K562 (cell line): ENCODE data around the gene CCDC85B. TPM values are rescaled to one million over a fixed set of nuclear protein-coding genes. Genes with fewer than 3 reads are reported as not detected.

Experiments used
- ATF1 ChIP-seq, 2 experiments: fragments of 450-650 bp in 1 of 2; IDR thresholded peaks; 2 replicates each; pipeline ENCODE4 v1.6.1; 2016; ENCODE audit warnings: missing compliant biosample characterization in 1 of 2, missing genetic modification characterization in 1 of 2
- ATF7 ChIP-seq: fragments of 450-650 bp; IDR thresholded peaks from 2 replicates; pipeline ENCODE4 v1.7.1; 2014; ENCODE audit warnings: mild to moderate bottlenecking, moderate library complexity
- CXXC5 ChIP-seq: fragments of 250-450 bp; sonication (Bioruptor Pico); IDR thresholded peaks from 2 replicates; pipeline ENCODE4 v1.8.0; 2022; ENCODE audit warnings: inconsistent platforms, mild to moderate bottlenecking, moderate library complexity
- DMBX1 ChIP-seq: fragments of 250-450 bp; sonication (Bioruptor Pico); IDR thresholded peaks from 2 replicates; pipeline ENCODE4 v1.8.0; 2022; ENCODE audit warnings: inconsistent platforms, mild to moderate bottlenecking, moderate library complexity, borderline replicate concordance
- GMEB1 ChIP-seq: fragments of 250-450 bp; sonication (Bioruptor Pico); IDR thresholded peaks from 2 replicates; pipeline ENCODE4 v1.4.0; 2020; ENCODE audit warnings: mild to moderate bottlenecking
- GTF2B ChIP-seq: IDR thresholded peaks from 2 replicates; pipeline ENCODE4 v1.6.1; 2011; ENCODE audit not compliant: insufficient read length; ENCODE audit errors: extremely low read depth
- GTF2E2 ChIP-seq: fragments of 200-800 bp; sonication (Bioruptor generic); IDR thresholded peaks from 2 replicates; pipeline ENCODE4 v1.6.1; 2016; ENCODE audit warnings: missing genetic modification characterization, missing compliant biosample characterization
- HDAC2 ChIP-seq: fragments of 450-650 bp; IDR thresholded peaks from 2 replicates; pipeline ENCODE4 v1.6.1; 2016; ENCODE audit warnings: mild to moderate bottlenecking
- MED1 ChIP-seq: sonication (generic); formaldehyde crosslinking; IDR thresholded peaks from 2 replicates; pipeline ENCODE4 v1.8.1; 2023; ENCODE audit warnings: missing genetic modification reagents, borderline replicate concordance
- NCOA1 ChIP-seq: fragments of 450-650 bp; IDR thresholded peaks from 2 replicates; pipeline ENCODE4 v1.6.1; 2016; ENCODE audit warnings: low read depth
- NR1H2 ChIP-seq: sonication (generic); formaldehyde crosslinking; IDR thresholded peaks from 2 replicates; pipeline ENCODE4 v1.4.0; 2020; ENCODE audit warnings: mild to moderate bottlenecking, missing genetic modification reagents
- POLR2H ChIP-seq: IDR thresholded peaks from 2 replicates; pipeline ENCODE4 v1.6.1; 2016; ENCODE audit warnings: missing genetic modification characterization, low read depth, mild to moderate bottlenecking, control low read depth, missing compliant biosample characterization, moderate library complexity
- RBFOX2 ChIP-seq: fragments of 200-400 bp; formaldehyde crosslinking; IDR thresholded peaks from 2 replicates; pipeline ENCODE4 v1.6.1; 2017; ENCODE audit warnings: low read depth, mild to moderate bottlenecking, low read length, moderate library complexity
- RBM25 ChIP-seq: fragments of 200-400 bp; formaldehyde crosslinking; IDR thresholded peaks from 2 replicates; pipeline ENCODE4 v1.6.1; 2018; ENCODE audit warnings: low read length, low read depth, moderate library complexity; ENCODE audit not compliant: severe bottlenecking
- SFPQ ChIP-seq: fragments of 200-400 bp; formaldehyde crosslinking; IDR thresholded peaks from 2 replicates; pipeline ENCODE4 v1.6.1; 2017; ENCODE audit warnings: mild to moderate bottlenecking, low read depth, low read length, moderate library complexity
- SREBF2 ChIP-seq: sonication (generic); formaldehyde crosslinking; IDR thresholded peaks from 2 replicates; pipeline ENCODE4 v1.4.0; 2020; ENCODE audit warnings: mild to moderate bottlenecking, missing genetic modification reagents
- SUPT5H ChIP-seq: fragments of 450-650 bp; IDR thresholded peaks from 2 replicates; pipeline ENCODE4 v1.6.1; 2016
- THAP7 ChIP-seq: fragments of 250-450 bp; sonication (Bioruptor Pico); IDR thresholded peaks from 2 replicates; pipeline ENCODE4 v1.5.0; 2021
- ZNF398 ChIP-seq: fragments of 250-450 bp; sonication (Bioruptor Pico); IDR thresholded peaks from 2 replicates; pipeline ENCODE4 v1.8.0; 2021; ENCODE audit warnings: moderate library complexity, mild to moderate bottlenecking, inconsistent platforms
- ZNF444 ChIP-seq: fragments of 250-450 bp; sonication (Bioruptor Pico); IDR thresholded peaks from 2 replicates; pipeline ENCODE4 v1.4.0; 2020; ENCODE audit warnings: mild to moderate bottlenecking, moderate library complexity
- polyA plus RNA-seq, 8 experiments: library from polyadenylated mRNA; depleted of rRNA in 4 of 8; stranded (reverse) in 5 of 8; unstranded in 3 of 8; fragments of >200 nt; fragmentation: Nextera tagmentation in 2 of 8; fragmentation: Illumina TruSeq in 1 of 8; extraction: Ambion mirVana in 2 of 8; extraction: Trizol in 1 of 8; gene quantifications; 2 replicates each; pipeline versions ENCODE4 v1.2.1 to v1.2.3, GENCODE V29; 2011 to 2014; ENCODE audit warnings: inconsistent platforms in 1 of 8, missing spikeins in 1 of 8
- total RNA-seq, 7 experiments: library from RNA; depleted of rRNA in 6 of 7; stranded (reverse); fragments of >200 nt in 6 of 7; fragmentation: Illumina TruSeq in 2 of 7; extraction: Trizol in 2 of 7; gene quantifications; 2 replicates each; pipeline versions ENCODE4 v1.2.1 to v1.2.3, GENCODE V29; 2011 to 2021; ENCODE audit warnings: low replicate concordance in 1 of 7

CCDC85B gene
- total and polyA plus RNA-seq, 9 of the 15 experiments (the other 6 are each of a cell fraction or from before 2014, with no cell fraction given) = 0.14 to 138 (median 6.2) TPM

GRCh38 chr11:65857853-65858680 is 32.4 kb upstream of the CCDC85B start, which contains the start of gene CFL1 (continued):
- TF ChIP-seq CXXC5 (CRISPR knock-in tag) (peak; percentile 73), HDAC2 (no peak), ATF1 (CRISPR knock-in tag; IDR thresholded peaks at IDR 0.05) (no peak), ATF1 (tag; IDR thresholded peaks at IDR 0.05) (peak; percentile 76), ATF7 (peak; percentile 74), GTF2E2 (tag) (peak; percentile 75; the same call in 1 of the 2 replicates), SUPT5H (peak; percentile 98), SFPQ (no peak), THAP7 (CRISPR knock-in tag) (no peak), SREBF2 (CRISPR knock-in tag) (no peak), NR1H2 (CRISPR knock-in tag) (no peak), GTF2B (peak; percentile 32), POLR2H (peak; percentile 97), RBFOX2 (peak; percentile 93), RBM25 (peak; percentile 50), DMBX1 (CRISPR knock-in tag) (0 out of 2 replicates have a peak, but pooled peaks have one; percentile 49), MED1 (CRISPR knock-in tag) (no peak; the same call in 1 of the 2 replicates), ZNF398 (CRISPR knock-in tag) (no peak), GMEB1 (CRISPR knock-in tag) (peak; percentile 73), NCOA1 (no peak), ZNF444 (peak; percentile 16; the same call in 1 of the 2 replicates)
